Stimulated activated memory B cell treated with anti-CD40 and anti-IgM and Interleukin-4, amounts not matched to agents 10 μg/mL and 1 μg/mL and 100 μg/mL, for 72 hours (primary cell): ENCODE results near the gene PTPRC.
A peak's percentile ranks its signal among the peaks of the same experiment; 100 is the strongest.

ENCODE experiments used
- ATAC-seq: fragments of 150-1000 bp; cut with Tn5 transposase; 2 replicates; pipeline ENCODE4 v1.10.0; 2021
- H3K27ac Mint-ChIP-seq: one replicate; pipeline ENCODE4 v1.8.0; 2022; ENCODE audit warnings: mild to moderate bottlenecking, mixed read lengths
- H3K27me3 Mint-ChIP-seq: one replicate; pipeline ENCODE4 v1.8.0; 2022; ENCODE audit warnings: mixed read lengths
- H3K36me3 Mint-ChIP-seq: one replicate; pipeline ENCODE4 v1.8.0; 2022; ENCODE audit warnings: mixed read lengths
- H3K4me1 Mint-ChIP-seq: one replicate; pipeline ENCODE4 v1.8.0; 2022; ENCODE audit warnings: mixed read lengths
- H3K4me3 Mint-ChIP-seq: one replicate; pipeline ENCODE4 v1.8.0; 2022; ENCODE audit warnings: mild to moderate bottlenecking, moderate library complexity, mixed read lengths
- H3K9me3 Mint-ChIP-seq: one replicate; pipeline ENCODE4 v1.8.0; 2022; ENCODE audit warnings: mixed read lengths

Gene PTPRC

GRCh38 chr1:198649232-198649967 is 10.6 kb downstream of the PTPRC start:
- Mint-ChIP-seq H3K9me3 (peaks cover 6% of the 10 kb centered on the region), H3K27me3 (no peaks in the 10 kb centered on the region), H3K4me1 (peaks cover 61% of the 10 kb centered on the region), H3K36me3 (peaks cover 48% of the 10 kb centered on the region), H3K27ac (peak overlapping the region; percentile 82), H3K4me3 (peak overlapping the region; percentile 61)
- ATAC-seq = no peak

GRCh38 chr1:198649968-198650338 is 11.1 kb downstream of the PTPRC start:
- Mint-ChIP-seq H3K4me3 (peak overlapping the region; percentile 61), H3K9me3 (peaks cover 6% of the 10 kb centered on the region), H3K27me3 (no peaks in the 10 kb centered on the region), H3K4me1 (peaks cover 61% of the 10 kb centered on the region), H3K36me3 (peaks cover 48% of the 10 kb centered on the region), H3K27ac (peak overlapping the region; percentile 82)
- peak; percentile 90 for ATAC-seq

- Mint-ChIP-seq H3K9me3 (peaks cover 6% of the 10 kb centered on the region), H3K36me3 (peaks cover 48% of the 10 kb centered on the region), H3K4me3 (peak overlapping the region; percentile 61), H3K27me3 (no peaks in the 10 kb centered on the region), H3K27ac (peak overlapping the region; percentile 82), H3K4me1 (peaks cover 61% of the 10 kb centered on the region)
- ATAC-seq = no peak
These were observed 11.7 kb downstream of the PTPRC start for GRCh38 chr1:198650506-198650905.

- Mint-ChIP-seq H3K4me1 (peaks cover 66% of the 10 kb centered on the region), H3K27me3 (no peaks in the 10 kb centered on the region), H3K36me3 (peaks cover 43% of the 10 kb centered on the region), H3K9me3 (peaks cover 6% of the 10 kb centered on the region), H3K4me3 (peak overlapping the region; percentile 67), H3K27ac (peak overlapping the region; percentile 82)
- ATAC-seq = peak; percentile 72
These were observed 13.0 kb downstream of the PTPRC start for GRCh38 chr1:198651650-198652400.

DNA sequence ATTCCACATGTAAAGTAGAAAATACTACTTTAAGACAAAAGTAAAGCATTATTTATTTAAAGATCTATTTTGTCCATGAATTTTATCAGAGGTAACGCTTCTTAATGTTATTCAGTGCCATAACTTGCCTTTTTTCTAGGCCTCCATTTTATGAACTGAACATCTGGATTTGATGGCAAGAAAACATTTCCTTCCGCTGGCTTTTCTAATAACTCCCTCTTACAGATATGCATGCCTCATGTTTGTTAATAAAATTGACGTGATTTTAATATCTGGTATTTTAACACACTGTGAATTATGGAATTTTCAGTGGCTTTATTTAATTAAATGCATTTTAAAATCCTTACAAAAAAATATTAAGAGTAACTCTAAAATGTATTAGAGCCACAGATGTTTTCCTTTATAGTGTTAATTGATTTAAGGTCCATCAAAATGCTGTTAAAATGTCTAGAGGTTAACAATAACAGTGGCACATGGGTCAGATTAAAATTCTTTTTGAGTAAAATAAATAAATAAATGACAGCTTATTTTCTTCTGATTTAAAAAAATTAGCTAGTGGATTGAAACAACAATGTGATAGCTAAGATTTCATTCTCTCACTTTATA is 15.1 kb downstream of the PTPRC start:
- Mint-ChIP-seq H3K4me1 (peaks cover 68% of the 10 kb centered on the region), H3K9me3 (peaks cover 3% of the 10 kb centered on the region), H3K4me3 (no peak overlapping the region), H3K27ac (no peak overlapping the region), H3K27me3 (no peaks in the 10 kb centered on the region), H3K36me3 (peaks cover 26% of the 10 kb centered on the region)
- ATAC-seq = no peak

GRCh38 chr1:198655459-198656121 is 16.8 kb downstream of the PTPRC start:
- Mint-ChIP-seq H3K4me1 (peaks cover 55% of the 10 kb centered on the region), H3K36me3 (peaks cover 12% of the 10 kb centered on the region)

DNA sequence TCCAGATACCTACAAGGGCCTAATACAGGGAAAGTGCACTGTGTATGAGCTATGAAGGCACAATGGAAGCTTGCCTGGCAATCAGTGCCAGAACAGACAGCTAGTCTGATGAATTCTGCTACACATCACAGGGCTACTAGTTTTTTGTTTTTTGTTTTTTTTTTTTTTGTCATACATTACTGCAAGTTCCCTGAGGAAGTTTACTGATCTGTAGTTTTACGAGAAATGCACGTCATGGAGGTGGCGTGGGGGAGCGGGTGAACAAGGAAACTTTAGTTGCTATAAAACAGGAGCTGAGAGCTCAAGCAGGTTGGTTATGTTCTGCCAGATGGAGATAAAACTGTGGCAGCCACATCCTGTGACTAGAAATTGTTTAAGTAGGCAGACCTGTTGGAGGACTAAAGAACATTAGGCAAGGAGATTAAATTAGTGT is 17.7 kb downstream of the PTPRC start:
- Mint-ChIP-seq H3K9me3 (no peaks in the 10 kb centered on the region), H3K36me3 (peaks cover 13% of the 10 kb centered on the region), H3K27ac (peak overlapping the region; percentile 92), H3K27me3 (no peaks in the 10 kb centered on the region), H3K4me3 (peak overlapping the region; percentile 63), H3K4me1 (peaks cover 53% of the 10 kb centered on the region)
- ATAC-seq = peak; percentile 55

More at GRCh38 chr1:198655459-198656121, 16.8 kb downstream of the PTPRC start:
- Mint-ChIP-seq H3K27me3 (no peaks in the 10 kb centered on the region), H3K27ac (peak overlapping the region; percentile 92), H3K4me3 (peak overlapping the region; percentile 28), H3K9me3 (no peaks in the 10 kb centered on the region)
- no peak for ATAC-seq

DNA sequence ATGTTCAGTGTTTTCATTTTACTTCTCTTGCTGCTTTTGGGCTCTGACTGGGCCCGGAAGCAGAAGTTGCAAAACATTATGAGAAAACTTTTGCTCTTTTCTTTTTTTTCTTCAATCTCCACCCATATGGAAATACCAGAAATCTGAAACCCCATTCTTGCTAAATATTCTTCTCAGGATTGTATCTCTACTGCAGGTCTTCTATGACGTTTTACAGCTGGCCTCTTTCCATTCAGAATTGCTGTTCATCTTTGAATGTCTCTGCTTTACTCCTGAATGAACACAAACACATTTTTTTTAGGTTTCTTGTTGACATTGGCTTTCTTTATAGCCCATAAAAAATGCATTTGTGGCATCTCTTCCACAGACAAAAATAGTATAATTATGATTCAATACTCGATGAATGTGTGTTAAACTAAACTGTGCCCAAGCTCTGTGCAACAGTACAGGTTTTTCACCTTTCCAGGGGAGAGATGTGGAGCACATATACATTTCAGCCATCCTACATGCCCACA is 18.8 kb downstream of the PTPRC start:
- Mint-ChIP-seq H3K27me3 (no peaks in the 10 kb centered on the region), H3K4me1 (peaks cover 53% of the 10 kb centered on the region), H3K9me3 (no peaks in the 10 kb centered on the region), H3K4me3 (peak overlapping the region; percentile 54), H3K36me3 (peaks cover 18% of the 10 kb centered on the region), H3K27ac (peak overlapping the region; percentile 92)
- ATAC-seq = peak; percentile 81

DNA sequence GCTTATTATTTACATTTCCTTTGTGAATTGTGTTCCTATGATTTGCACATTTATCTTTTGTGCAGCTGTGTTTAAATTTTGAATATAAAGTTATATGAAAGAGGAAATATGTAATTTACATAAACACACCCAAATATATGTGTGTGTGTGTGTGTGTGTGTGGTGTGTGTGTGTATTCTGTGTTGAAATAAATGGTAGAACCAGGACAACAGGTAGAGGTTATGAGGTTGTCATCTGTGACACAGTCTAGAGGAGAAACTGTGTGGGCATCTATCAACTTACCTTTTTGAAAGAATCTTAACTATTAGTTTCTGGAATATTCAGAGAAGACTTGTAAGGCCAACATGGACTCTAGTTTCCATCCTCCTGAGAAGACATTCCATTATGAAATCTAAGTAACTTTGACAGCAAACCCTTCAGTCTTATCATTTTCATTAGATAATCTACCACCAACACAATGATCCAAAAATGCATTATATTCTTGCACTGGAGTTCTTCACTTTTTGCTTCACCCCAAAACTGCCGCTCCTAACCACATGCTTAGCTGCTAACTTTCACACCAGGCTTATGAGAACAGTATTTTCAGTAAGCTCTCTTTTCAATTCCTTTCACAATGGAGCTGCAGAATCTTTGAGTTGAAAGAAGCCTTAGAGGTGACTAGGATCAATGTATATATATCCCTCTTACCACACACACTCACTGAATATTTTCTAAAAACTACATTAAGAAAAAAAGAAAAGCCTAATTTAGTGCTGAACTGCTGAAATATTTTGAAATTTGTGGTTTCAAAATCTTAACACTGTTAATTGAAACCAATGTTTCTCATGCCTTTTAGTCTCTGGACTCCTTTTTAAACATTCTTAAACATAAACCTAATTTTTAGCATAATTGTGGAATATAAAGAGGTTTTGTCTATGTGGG is 21.8 kb downstream of the PTPRC start:
- Mint-ChIP-seq H3K27ac (peak overlapping the region; percentile 57), H3K4me1 (peaks cover 67% of the 10 kb centered on the region), H3K27me3 (no peaks in the 10 kb centered on the region), H3K9me3 (no peaks in the 10 kb centered on the region), H3K36me3 (peaks cover 31% of the 10 kb centered on the region), H3K4me3 (no peak overlapping the region)
- ATAC-seq = no peak

DNA sequence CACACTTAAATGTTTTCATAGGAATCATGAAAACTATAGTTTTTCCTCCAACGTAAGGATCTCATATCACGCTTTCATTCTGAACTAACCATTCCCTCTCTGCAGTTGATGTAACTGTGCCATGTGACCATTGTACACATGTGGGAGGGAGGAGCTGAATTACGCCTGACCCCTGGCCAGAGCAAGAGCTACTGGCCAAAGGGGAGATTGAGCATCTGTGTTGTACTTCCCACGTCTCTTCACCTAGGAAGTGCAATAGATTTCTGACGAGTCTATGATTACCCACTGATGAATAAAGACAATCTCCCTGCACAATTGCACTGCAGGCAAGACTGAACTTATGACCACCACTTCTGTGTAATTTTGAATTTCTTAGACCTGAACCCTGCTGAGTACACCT is 24.0 kb downstream of the PTPRC start:
- H3K9me3 Mint-ChIP-seq = no peaks in the 10 kb centered on the region
- H3K4me3 Mint-ChIP-seq = no peak overlapping the region
- no peak for ATAC-seq
- H3K27ac Mint-ChIP-seq = peak overlapping the region; percentile 52
- peaks cover 48% of the 10 kb centered on the region for H3K36me3 Mint-ChIP-seq
- peaks cover 70% of the 10 kb centered on the region for H3K4me1 Mint-ChIP-seq
- no peaks in the 10 kb centered on the region for H3K27me3 Mint-ChIP-seq

DNA sequence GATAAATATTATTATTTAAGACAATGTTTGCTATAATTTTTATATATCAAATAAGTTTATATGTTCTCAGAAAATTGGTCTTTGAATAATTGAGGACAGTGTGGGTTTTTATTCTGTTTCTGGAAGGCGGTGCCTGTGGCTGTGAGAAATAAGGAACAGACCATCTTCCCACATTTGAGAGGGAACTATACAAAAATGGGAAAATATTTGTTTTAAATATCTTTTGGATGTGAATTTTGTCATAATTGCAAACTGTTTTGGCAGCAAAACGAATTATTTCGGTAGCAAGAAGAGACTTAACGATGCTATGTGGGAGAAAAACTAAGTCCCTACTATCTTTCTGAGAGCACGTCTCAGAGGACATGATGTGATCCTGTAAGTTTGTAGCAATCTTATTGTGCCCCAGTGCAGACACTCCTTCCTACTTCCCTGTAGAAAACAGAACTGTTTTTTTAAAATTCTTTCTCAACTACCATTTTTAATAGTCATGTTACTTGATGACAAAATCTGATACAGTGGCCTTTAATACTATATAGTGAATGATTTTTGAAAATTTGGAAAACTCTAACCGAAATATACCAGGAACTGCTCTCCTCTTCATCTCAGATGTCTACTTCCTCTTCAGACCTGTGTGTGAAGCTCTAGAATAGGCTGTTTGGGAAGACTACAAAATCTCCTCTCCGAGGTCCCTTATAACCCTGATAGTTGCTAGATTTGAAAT is 25.4 kb downstream of the PTPRC start:
- H3K27ac Mint-ChIP-seq = peak overlapping the region; percentile 89
- H3K27me3 Mint-ChIP-seq = no peaks in the 10 kb centered on the region
- H3K36me3 Mint-ChIP-seq = peaks cover 62% of the 10 kb centered on the region
- no peaks in the 10 kb centered on the region for H3K9me3 Mint-ChIP-seq
- H3K4me3 Mint-ChIP-seq = peak overlapping the region; percentile 69
- H3K4me1 Mint-ChIP-seq = peaks cover 74% of the 10 kb centered on the region
- peak; percentile 70 for ATAC-seq

DNA sequence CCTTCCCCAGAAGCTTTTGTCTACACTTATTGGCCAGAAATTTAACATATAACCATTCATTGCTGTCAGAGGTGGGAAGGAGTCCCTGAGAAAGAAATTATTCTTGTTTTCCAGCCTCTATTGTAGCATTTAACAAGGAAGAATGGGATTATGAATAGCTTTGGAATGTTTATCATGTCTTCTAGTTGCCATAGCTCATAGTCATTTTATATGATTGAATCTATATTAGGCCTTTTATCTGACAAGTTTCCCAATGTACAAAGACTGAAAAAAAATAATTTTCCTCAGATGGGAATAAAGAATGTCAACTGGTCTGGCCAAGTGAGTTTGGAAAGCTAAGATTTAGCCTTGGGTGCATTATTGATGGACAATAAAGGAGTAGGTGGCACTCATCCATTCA is 28.3 kb downstream of the PTPRC start:
- ATAC-seq = no peak
- Mint-ChIP-seq H3K36me3 (peaks cover 70% of the 10 kb centered on the region), H3K27me3 (no peaks in the 10 kb centered on the region), H3K4me3 (no peak overlapping the region), H3K9me3 (peaks cover 5% of the 10 kb centered on the region), H3K4me1 (peaks cover 79% of the 10 kb centered on the region), H3K27ac (peak overlapping the region; percentile 90)

GRCh38 chr1:198667807-198668206 is 29.0 kb downstream of the PTPRC start:
- no peak for ATAC-seq
- Mint-ChIP-seq H3K27ac (peak overlapping the region; percentile 90), H3K36me3 (peaks cover 71% of the 10 kb centered on the region), H3K4me1 (peaks cover 79% of the 10 kb centered on the region), H3K4me3 (no peak overlapping the region), H3K9me3 (peaks cover 5% of the 10 kb centered on the region), H3K27me3 (no peaks in the 10 kb centered on the region)
